Loucy (cell line): Measurements from ENCODE around the gene IGF2R.

Source experiments
- CTCF ChIP-seq: fragments of 200-600 bp; sonication (generic); conservative IDR thresholded peaks from 2 replicates; pipeline ENCODE4 v1.5.1; 2014; ENCODE audit warnings: mild to moderate bottlenecking, antibody characterized with exemption, low read length
- EZH2phosphoT487 ChIP-seq: fragments of 200-600 bp; IDR thresholded peaks from 2 replicates; pipeline ENCODE4 v1.6.1; 2018; ENCODE audit warnings: antibody characterized with exemption, mild to moderate bottlenecking, moderate library complexity, borderline replicate concordance

DNA sequence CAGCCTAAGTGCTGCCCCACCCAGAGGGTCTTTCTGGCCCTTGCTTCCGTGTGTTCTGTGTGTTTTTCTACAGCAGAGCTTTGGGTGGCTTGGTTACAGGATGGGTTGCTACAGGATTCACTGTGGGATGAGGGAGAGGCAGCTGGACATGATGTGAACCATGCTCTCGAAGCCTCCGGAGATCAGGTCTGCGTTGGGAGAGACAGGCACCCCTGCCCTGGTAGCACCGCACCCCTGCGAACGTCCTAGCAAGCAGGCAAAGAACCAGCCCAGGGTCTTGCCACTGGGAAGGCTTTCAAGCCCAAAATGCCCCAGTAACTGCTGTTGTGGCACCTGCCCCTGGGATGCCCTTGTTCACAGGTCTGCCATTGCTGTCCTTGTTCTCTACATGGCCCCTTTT is 66.4 kb downstream of the IGF2R start:
- TF ChIP-seq CTCF (no peak), EZH2phosphoT487 (no peak)
